Ishikawa (cell line): ENCODE data around the gene CER1.

Experiments used
- CEBPB ChIP-seq: IDR thresholded peaks from 2 replicates; pipeline ENCODE4 v1.6.1; 2012
- CREB1 ChIP-seq: IDR thresholded peaks from 2 replicates; pipeline ENCODE4 v1.6.1; 2012; ENCODE audit warnings: low read depth
- EGR1 ChIP-seq: IDR thresholded peaks from 2 replicates; pipeline ENCODE4 v1.6.1; 2012
- EP300 ChIP-seq: IDR thresholded peaks from 2 replicates; pipeline ENCODE4 v1.6.1; 2012; ENCODE audit warnings: borderline replicate concordance
- FOXM1 ChIP-seq: IDR thresholded peaks from 2 replicates; pipeline ENCODE4 v1.6.1; 2012; ENCODE audit warnings: low read depth, borderline replicate concordance
- NFIC ChIP-seq: IDR thresholded peaks from 2 replicates; pipeline ENCODE4 v1.6.1; 2012
- RAD21 ChIP-seq: IDR thresholded peaks from 2 replicates; pipeline ENCODE4 v1.6.1; 2012; ENCODE audit warnings: low read depth
- TAF1 ChIP-seq: IDR thresholded peaks from 2 replicates; pipeline ENCODE4 v1.6.1; 2012; ENCODE audit warnings: low read depth, mild to moderate bottlenecking
- TCF12 ChIP-seq: IDR thresholded peaks from 2 replicates; pipeline ENCODE4 v1.6.1; 2012; ENCODE audit warnings: low read depth
- TEAD4 ChIP-seq: IDR thresholded peaks from 2 replicates; pipeline ENCODE4 v1.6.1; 2012
- YY1 ChIP-seq: IDR thresholded peaks from 2 replicates; pipeline ENCODE4 v1.6.1; 2012; ENCODE audit warnings: low read depth
- ZBTB7A ChIP-seq: IDR thresholded peaks from 2 replicates; pipeline ENCODE4 v1.6.1; 2012; ENCODE audit warnings: low read depth
- TF ChIP-seq, protein P1 (sequence below): IDR thresholded peaks from 2 replicates; pipeline ENCODE4 v1.6.1; 2012
- TF ChIP-seq, protein P2 (sequence below): IDR thresholded peaks from 2 replicates; pipeline ENCODE4 v1.6.1; 2012
- TF ChIP-seq, protein P3 (sequence below): IDR thresholded peaks from 2 replicates; pipeline ENCODE4 v1.6.1; 2012; ENCODE audit warnings: low read depth, mild to moderate bottlenecking

CER1 gene

DNA sequence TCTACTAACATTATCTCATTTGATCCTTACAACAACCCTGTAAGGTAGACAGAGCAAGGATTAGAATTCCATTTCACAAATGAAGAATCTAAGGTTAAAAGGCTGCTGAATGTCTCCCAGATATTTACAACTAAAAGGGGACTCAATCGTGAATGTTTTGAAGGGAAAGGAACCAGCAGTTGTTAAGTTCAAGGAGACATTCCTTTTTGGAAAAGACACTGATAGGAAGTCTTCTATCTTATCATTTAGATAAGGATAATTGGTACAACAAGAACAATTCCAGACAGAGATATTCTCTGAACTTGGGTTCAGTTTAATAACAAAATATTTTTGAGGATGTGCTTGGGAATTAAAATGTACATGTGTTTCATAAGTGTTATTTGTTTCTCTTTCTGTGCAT lies 37.5 kb upstream of the CER1 start:
- TF ChIP-seq YY1 (no peak), FOXM1 (no peak), CREB1 (no peak), CEBPB (no peak), TAF1 (no peak), EGR1 (no peak), ZBTB7A (no peak), NFIC (no peak), RAD21 (no peak)
- TF ChIP-seq, protein P1, sequence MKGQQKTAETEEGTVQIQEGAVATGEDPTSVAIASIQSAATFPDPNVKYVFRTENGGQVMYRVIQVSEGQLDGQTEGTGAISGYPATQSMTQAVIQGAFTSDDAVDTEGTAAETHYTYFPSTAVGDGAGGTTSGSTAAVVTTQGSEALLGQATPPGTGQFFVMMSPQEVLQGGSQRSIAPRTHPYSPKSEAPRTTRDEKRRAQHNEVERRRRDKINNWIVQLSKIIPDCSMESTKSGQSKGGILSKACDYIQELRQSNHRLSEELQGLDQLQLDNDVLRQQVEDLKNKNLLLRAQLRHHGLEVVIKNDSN, result no peak
- TF ChIP-seq, protein P2, sequence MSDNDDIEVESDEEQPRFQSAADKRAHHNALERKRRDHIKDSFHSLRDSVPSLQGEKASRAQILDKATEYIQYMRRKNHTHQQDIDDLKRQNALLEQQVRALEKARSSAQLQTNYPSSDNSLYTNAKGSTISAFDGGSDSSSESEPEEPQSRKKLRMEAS, result no peak

DNA sequence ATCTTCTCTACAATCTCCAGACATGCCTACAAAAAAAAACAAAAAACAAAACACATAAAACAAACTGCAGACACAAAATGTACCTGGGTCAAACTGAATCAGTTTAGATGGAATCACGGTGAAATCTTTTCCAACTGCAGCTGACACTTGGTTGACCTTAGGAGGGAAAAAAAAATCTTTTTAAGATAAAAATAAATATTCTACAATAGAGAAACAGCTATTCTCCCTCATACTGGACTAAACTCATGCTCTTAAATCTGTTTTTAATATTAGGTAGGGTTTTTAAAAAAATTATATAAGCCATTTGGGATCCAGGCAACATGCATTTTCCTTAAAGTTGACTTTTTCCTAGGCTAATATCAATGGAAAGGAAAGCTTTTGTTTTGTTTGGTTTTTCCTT lies 33.8 kb upstream of the CER1 start:
- TF ChIP-seq TAF1, result no peak
- no peak for TF ChIP-seq TEAD4
- no peak for TF ChIP-seq EGR1
- TF ChIP-seq FOXM1, result no peak
- TF ChIP-seq CEBPB, result no peak
- no peak for TF ChIP-seq EP300
- TF ChIP-seq ZBTB7A, result no peak
- no peak for TF ChIP-seq RAD21
- TF ChIP-seq, protein P3, sequence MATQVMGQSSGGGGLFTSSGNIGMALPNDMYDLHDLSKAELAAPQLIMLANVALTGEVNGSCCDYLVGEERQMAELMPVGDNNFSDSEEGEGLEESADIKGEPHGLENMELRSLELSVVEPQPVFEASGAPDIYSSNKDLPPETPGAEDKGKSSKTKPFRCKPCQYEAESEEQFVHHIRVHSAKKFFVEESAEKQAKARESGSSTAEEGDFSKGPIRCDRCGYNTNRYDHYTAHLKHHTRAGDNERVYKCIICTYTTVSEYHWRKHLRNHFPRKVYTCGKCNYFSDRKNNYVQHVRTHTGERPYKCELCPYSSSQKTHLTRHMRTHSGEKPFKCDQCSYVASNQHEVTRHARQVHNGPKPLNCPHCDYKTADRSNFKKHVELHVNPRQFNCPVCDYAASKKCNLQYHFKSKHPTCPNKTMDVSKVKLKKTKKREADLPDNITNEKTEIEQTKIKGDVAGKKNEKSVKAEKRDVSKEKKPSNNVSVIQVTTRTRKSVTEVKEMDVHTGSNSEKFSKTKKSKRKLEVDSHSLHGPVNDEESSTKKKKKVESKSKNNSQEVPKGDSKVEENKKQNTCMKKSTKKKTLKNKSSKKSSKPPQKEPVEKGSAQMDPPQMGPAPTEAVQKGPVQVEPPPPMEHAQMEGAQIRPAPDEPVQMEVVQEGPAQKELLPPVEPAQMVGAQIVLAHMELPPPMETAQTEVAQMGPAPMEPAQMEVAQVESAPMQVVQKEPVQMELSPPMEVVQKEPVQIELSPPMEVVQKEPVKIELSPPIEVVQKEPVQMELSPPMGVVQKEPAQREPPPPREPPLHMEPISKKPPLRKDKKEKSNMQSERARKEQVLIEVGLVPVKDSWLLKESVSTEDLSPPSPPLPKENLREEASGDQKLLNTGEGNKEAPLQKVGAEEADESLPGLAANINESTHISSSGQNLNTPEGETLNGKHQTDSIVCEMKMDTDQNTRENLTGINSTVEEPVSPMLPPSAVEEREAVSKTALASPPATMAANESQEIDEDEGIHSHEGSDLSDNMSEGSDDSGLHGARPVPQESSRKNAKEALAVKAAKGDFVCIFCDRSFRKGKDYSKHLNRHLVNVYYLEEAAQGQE, result no peak

DNA sequence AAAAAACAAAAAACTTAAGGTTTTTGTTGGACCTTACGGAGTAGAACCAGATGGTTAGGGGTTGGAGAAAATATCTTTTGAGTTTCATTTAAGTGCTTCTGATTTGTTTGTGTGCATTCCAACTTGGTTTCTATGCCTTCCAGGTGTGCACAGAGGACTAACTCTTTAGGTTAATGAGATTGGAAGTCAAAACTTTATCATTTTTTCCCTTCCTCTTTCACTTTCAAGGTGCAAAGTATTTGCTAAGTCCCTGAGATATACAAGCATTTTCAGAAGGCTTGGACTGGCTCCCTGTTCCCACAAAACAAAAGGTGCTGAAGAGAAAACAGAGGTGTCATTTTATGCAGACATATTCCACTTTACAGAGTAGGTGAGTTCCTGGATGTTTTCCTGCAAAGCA lies 30.3 kb upstream of the CER1 start:
- TF ChIP-seq, protein P2, result no peak
- TF ChIP-seq FOXM1 (no peak), RAD21 (no peak), CEBPB (no peak), TCF12 (no peak), CREB1 (no peak), EGR1 (no peak), TAF1 (no peak), NFIC (no peak), TEAD4 (no peak)
- TF ChIP-seq, protein P1, result no peak
- TF ChIP-seq, protein P3, result no peak

DNA sequence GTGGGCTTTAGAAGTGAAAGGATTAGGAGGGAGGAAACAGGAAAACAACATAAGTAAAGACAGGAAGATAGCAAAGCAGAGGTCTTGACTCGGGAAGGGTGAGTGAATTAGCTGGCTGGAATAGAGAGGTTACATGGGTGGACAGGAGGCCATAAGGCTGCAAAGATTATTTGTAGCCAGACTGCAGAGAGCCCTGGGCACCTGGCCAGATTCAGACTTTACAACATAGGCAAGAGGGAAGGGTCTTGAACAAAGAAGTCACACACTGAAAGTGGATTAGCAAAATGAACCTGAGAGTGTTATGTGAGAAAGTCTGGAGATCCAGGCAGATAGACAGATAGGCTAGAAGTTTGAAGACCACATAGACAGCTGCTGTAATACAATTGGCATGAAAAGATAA lies 29.7 kb upstream of the CER1 start:
- TF ChIP-seq TAF1, result no peak
- no peak for TF ChIP-seq FOXM1
- TF ChIP-seq, protein P2, result no peak
- no peak for TF ChIP-seq YY1
- no peak for TF ChIP-seq CREB1

DNA sequence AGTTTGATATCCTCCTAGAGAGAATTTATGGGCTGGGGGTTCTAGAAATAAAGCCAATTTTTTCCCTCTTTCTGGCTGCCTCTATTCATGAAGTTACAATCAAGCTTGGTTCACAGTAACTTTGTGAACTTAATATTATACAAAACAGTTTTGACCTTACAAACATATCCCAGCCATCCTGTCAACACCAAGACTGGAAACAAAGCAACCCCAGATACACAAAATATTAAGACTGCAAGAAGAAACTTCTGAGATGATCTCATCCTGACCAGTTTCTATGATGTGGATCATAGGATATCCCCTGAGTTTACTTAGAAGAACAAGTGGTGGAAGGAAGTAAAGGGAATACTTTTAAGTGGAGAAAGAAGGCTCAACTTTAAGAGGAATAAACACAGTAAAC lies 28.3 kb upstream of the CER1 start:
- TF ChIP-seq, protein P3, result no peak
- TF ChIP-seq ZBTB7A, result no peak
- TF ChIP-seq CREB1, result no peak
